NCI-H2196 treated with DMSO at 0.1 percent for 48 hours (cell line): ENCODE measurements around the gene TIMP1.

ENCODE experiments used
- DNase-seq: peaks from one replicate; lab custom pipeline; 2025; ENCODE audit not compliant: unreplicated experiment; lab: John Stamatoyannopoulos, UW

TIMP1 gene

GRCh38 chrX:47573341-47574075, 8.7 kb upstream of the TIMP1 start:
- DNase-seq, result no peak

GRCh38 chrX:47574076-47574546, 8.1 kb upstream of the TIMP1 start:
- no peak for DNase-seq

- DNase-seq, result no peak
These were observed 7.5 kb upstream of the TIMP1 start for GRCh38 chrX:47574547-47575301.

GRCh38 chrX:47576021-47576898, 6.0 kb upstream of the TIMP1 start:
- DNase-seq, result no peak

- DNase-seq, result no peak
These were observed 4.8 kb upstream of the TIMP1 start for GRCh38 chrX:47577424-47577823.

- DNase-seq, result no peak
These were observed 4.3 kb upstream of the TIMP1 start for GRCh38 chrX:47577901-47578300.

- DNase-seq, result no peak
These were observed 3.5 kb upstream of the TIMP1 start for GRCh38 chrX:47578692-47579091.

- DNase-seq, result no peak
These were observed 2.7 kb upstream of the TIMP1 start for GRCh38 chrX:47579537-47579936.

- no peak for DNase-seq
These were observed 1.1 kb downstream of the TIMP1 start for GRCh38 chrX:47583240-47583861.

GRCh38 chrX:47584714-47585113, 2.5 kb downstream of the TIMP1 start:
- no peak for DNase-seq

- DNase-seq, result no peak
These were observed 3.0 kb downstream of the TIMP1 start for GRCh38 chrX:47585273-47585672.

GRCh38 chrX:47586043-47586787, 4.0 kb downstream of the TIMP1 start:
- no peak for DNase-seq

- no peak for DNase-seq
These were observed 5.1 kb downstream of the TIMP1 start for GRCh38 chrX:47587091-47587891.

GRCh38 chrX:47587906-47588735, 5.9 kb downstream of the TIMP1 start:
- DNase-seq, result no peak

- DNase-seq, result no peak
These were observed 8.7 kb downstream of the TIMP1 start for GRCh38 chrX:47590984-47591383.

GRCh38 chrX:47593522-47593921, 11.3 kb downstream of the TIMP1 start:
- no peak for DNase-seq

GRCh38 chrX:47595716-47596251, 13.5 kb downstream of the TIMP1 start:
- DNase-seq, result no peak

- no peak for DNase-seq
These were observed 14.0 kb downstream of the TIMP1 start for GRCh38 chrX:47596256-47596655.
